NCI-H1930 (cell line): Measurements from ENCODE around the gene CCL3.
"Not testable (repeated sequence)": the region's sequence is repeated elsewhere in the genome, so short reads cannot be mapped to it uniquely, and the experiment has no call there.

Source experiments
- DNase-seq, 2 experiments: peaks; one replicate each; lab custom pipeline; 2025; lab: John Stamatoyannopoulos, UW

The CCL3 gene

GRCh38 chr17:36085765-36086164 lies 4.2 kb downstream of the CCL3 start:
- DNase-seq, result no peak

DNA sequence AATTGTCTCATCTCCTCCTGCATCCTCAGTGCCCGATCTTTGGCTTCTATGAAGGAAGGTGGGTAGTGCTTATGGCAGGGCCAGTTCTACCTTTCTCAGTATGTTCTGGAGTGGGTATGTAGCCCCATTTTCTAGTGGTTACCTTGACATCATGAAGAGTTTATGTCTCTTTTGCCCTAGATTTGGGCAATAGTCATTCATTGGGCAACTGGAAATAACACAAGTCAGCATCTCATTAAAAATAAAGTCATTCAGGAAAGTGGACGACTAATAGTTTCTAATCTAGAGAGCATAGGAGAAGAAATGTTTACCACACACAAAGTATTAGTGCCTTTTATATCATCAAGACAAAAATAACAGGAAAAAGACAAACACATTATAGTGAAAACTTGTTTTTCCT lies 6.3 kb downstream of the CCL3 start:
- DNase-seq, result not testable (repeated sequence)

- not testable (repeated sequence) for DNase-seq
Observed at GRCh38 chr17:36082482-36083120, 7.3 kb downstream of the CCL3 start.

GRCh38 chr17:36081681-36082471 lies 8.1 kb downstream of the CCL3 start:
- DNase-seq, result not testable (repeated sequence)

DNA sequence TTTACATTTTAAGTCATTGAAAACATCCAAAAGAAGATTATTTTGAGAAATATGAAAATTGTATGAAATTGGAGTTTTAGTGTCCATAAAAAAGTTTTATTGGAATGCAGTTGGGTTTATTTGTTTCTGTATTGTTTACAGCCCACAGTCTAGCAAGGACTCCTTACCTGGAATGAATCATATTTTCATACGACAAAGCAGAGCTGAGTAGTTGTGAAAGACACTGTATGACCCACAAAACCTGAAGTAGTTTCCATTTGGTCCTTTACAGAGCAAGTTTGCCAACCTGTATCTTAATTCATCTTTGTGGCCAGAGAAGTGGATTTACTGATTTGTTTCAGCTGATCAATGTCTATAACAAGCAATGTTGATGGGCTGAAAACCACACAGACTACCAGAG lies 15.6 kb downstream of the CCL3 start:
- DNase-seq, result no peak

- peak; percentile 17 to 50 for DNase-seq
Observed at GRCh38 chr17:36072431-36073121, 17.4 kb downstream of the CCL3 start.

GRCh38 chr17:36071751-36072150 lies 18.2 kb downstream of the CCL3 start:
- no peak for DNase-seq

GRCh38 chr17:36070427-36070826 lies 19.5 kb downstream of the CCL3 start:
- no peak for DNase-seq

DNA sequence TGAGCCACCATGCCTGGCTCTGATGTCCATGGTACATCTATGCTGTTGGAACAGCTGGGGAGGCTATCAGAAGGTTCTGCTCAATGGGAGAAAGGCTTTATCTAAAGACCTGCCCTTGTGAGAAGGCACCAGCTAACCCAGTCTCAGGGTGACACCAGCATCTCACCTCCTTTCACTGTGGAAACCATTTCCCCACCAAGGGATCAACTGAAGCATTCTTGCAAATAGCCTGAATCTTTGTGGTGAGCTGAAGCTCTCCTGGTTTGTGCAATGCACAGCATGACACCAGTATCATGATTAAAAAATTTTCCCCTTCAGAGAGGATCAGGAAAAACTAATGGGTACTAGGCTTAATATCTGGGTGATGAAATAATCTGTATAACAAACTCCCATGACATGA lies 20.8 kb downstream of the CCL3 start:
- no peak for DNase-seq

- no peak for DNase-seq
Observed at GRCh38 chr17:36068524-36068923, 21.4 kb downstream of the CCL3 start.

GRCh38 chr17:36066365-36066985 lies 23.5 kb downstream of the CCL3 start:
- no peak for DNase-seq

DNA sequence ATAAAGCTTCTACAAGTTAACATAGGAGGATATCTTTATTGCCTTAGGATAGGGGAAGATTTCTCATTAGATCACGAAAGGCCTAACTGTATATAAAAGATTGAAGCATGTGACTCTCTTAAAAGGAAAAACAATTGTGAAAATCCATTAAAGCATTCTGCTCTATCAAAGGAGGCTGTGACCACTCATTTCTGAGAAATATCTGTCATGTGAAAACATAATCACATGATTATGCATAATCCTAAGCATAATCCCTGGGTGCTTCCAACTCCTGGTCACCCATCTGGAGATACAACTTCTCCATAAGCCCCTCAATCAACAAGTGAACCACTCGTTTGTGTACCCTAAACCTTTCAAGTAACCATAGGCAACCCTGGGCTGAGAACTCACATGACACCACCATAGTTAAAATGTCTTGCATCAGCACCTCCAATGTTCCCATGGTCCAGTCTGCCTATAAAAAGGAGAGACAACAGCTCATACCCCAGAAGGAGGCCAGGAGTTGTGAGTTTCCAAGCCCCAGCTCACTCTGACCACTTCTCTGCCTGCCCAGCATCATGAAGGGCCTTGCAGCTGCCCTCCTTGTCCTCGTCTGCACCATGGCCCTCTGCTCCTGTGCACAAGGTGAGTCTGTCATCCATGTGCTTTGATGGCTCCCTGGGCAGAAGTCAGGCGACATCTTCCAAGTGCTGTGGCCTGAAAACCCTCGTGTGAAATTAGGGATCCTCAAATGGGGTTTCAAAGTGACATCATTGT lies 26.0 kb downstream of the CCL3 start, which contains the start of gene CCL18:
Gene CCL18, plus strand, starts transcription at position 487 of the 756 bp plus-strand sequence. Its CDS starts 71 bp downstream, at position 558.
- DNase-seq, result no peak

- no peak for DNase-seq
Observed at GRCh38 chr17:36060816-36061215, 29.1 kb downstream of the CCL3 start.

DNA sequence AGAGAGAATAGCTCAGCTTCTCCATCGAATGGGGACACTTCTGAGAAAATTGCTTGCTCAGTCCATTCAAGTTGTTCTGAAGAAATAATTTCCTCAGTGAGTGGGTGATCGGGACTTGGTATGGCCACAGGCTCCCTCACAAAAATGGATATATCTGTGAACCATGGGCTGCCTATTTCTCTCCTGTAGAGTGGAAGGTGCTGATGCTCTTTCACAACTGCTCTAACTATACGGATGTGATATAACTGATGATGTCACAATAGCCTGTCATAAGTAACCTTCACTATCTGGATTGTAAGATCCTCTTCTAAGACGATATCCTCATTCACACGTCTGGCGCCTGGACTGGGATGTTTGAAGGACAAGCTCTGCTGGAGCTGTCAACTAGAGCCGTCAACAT lies 30.5 kb downstream of the CCL3 start:
- DNase-seq, result no peak

DNA sequence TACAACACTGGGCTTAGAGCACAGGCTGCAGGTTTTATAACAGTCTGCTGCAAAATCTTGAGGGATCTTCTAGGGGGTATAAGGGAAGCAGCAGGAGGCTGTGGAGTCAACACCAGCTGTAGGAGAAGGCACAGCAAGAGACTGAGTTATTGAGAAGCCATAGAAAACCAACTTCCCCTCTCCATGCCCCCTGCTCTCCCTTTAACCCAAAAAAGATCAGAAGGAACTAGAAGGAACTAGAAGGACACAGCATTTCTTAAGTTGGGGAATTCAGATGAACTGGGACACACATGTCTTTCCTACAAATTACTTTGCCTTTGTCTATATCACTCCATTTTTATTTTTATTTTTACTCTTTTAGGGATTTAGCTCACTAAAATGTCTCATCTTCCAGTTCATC lies 32.0 kb downstream of the CCL3 start:
- DNase-seq, result no peak

- no peak for DNase-seq
Observed at GRCh38 chr17:36055921-36056520, 33.9 kb downstream of the CCL3 start.

DNA sequence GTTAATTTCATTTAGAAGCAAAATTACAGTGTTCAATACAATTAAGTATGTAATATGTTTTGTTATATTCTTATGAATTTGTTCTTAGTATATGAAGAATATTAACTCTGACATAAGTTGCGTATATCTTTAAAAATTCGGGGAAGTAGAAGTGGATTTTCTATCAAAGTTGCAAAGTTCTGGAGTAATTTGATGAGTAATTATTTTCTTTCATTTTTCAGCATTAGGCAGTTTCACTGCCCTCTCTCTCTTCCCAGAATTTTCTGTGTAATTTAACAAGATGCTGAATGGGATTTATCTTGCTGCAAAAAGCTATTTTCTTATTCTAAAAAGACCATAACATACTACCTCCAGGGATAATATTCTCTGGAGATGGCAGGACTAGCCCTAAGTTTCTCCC lies 34.8 kb downstream of the CCL3 start:
- DNase-seq, result no peak

DNA sequence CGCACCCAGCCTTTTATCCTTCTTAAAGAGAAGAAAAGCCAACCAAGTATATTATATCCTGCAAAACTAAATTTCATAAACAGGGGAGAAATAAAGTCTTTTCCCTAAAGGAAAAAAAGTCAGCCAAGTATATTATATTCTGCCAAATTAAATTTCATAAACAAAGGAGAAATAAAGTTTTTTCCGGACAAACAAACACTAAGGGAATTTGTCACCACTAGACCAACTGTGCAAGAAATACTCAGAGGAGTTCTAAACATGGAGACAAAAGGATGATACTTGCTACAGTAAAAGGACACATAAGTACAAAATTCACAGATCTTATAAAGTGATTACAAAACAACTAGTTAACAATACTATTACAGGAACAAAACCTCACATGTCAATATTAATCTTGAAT lies 40.3 kb downstream of the CCL3 start:
- DNase-seq, result no peak

GRCh38 chr17:36048066-36048465 lies 41.9 kb downstream of the CCL3 start:
- no peak for DNase-seq
